Fibroblast of skin of right quadriceps (primary cell): ENCODE data around the gene SSB.
"Not testable (repeated sequence)": the region's sequence is repeated elsewhere in the genome, so short reads cannot be mapped to it uniquely, and the experiment has no call there.

Experiments used
- DNase-seq: peaks from one replicate; pipeline ENCODE4 v3.0.0-alpha.2; 2013

Gene SSB

GRCh38 chr2:169798718-169799592 is at the start of gene SSB:
TSS of gene SSB (plus strand) at chr2:169798871. CDS start at chr2:169800961, 2,090 bp downstream.
- peak; percentile 91 for DNase-seq

- DNase-seq = no peak
Measured at GRCh38 chr2:169752752-169753151, 45.9 kb upstream of the SSB start.

GRCh38 chr2:169755083-169755870 is 43.4 kb upstream of the SSB start:
- DNase-seq = no peak

- no peak for DNase-seq
Measured at GRCh38 chr2:169756342-169756741, 42.3 kb upstream of the SSB start.

- no peak for DNase-seq
Measured at GRCh38 chr2:169757356-169757755, 41.3 kb upstream of the SSB start.

- no peak for DNase-seq
Measured at GRCh38 chr2:169757778-169758177, 40.9 kb upstream of the SSB start.

GRCh38 chr2:169759987-169760386 is 38.7 kb upstream of the SSB start:
- DNase-seq = no peak

- DNase-seq = not testable (repeated sequence)
Measured at GRCh38 chr2:169760798-169761197, 37.9 kb upstream of the SSB start.

- no peak for DNase-seq
Measured at GRCh38 chr2:169761251-169761969, 37.3 kb upstream of the SSB start.

GRCh38 chr2:169761970-169762292 is 36.7 kb upstream of the SSB start:
- DNase-seq = no peak

GRCh38 chr2:169765523-169765922 is 33.1 kb upstream of the SSB start:
- DNase-seq = peak; percentile 73

- peak; percentile 50 for DNase-seq
Measured at GRCh38 chr2:169767243-169767888, 31.3 kb upstream of the SSB start.

- DNase-seq = no peak
Measured at GRCh38 chr2:169768262-169768995, 30.2 kb upstream of the SSB start.

GRCh38 chr2:169771021-169771420 is 27.6 kb upstream of the SSB start:
- no peak for DNase-seq

GRCh38 chr2:169771612-169772011 is 27.1 kb upstream of the SSB start:
- no peak for DNase-seq

GRCh38 chr2:169772651-169773050 is 26.0 kb upstream of the SSB start:
- DNase-seq = no peak

- DNase-seq = no peak
Measured at GRCh38 chr2:169775354-169775753, 23.3 kb upstream of the SSB start.

- DNase-seq = peak; percentile 49
Measured at GRCh38 chr2:169775765-169776164, 22.9 kb upstream of the SSB start.

GRCh38 chr2:169776252-169776761 is 22.4 kb upstream of the SSB start:
- DNase-seq = peak; percentile 56

GRCh38 chr2:169778446-169778845 is 20.2 kb upstream of the SSB start:
- no peak for DNase-seq

- DNase-seq = no peak
Measured at GRCh38 chr2:169781249-169782013, 17.2 kb upstream of the SSB start.
